ENCODE data around the gene ANKRD63.

Gene ANKRD63

DNA sequence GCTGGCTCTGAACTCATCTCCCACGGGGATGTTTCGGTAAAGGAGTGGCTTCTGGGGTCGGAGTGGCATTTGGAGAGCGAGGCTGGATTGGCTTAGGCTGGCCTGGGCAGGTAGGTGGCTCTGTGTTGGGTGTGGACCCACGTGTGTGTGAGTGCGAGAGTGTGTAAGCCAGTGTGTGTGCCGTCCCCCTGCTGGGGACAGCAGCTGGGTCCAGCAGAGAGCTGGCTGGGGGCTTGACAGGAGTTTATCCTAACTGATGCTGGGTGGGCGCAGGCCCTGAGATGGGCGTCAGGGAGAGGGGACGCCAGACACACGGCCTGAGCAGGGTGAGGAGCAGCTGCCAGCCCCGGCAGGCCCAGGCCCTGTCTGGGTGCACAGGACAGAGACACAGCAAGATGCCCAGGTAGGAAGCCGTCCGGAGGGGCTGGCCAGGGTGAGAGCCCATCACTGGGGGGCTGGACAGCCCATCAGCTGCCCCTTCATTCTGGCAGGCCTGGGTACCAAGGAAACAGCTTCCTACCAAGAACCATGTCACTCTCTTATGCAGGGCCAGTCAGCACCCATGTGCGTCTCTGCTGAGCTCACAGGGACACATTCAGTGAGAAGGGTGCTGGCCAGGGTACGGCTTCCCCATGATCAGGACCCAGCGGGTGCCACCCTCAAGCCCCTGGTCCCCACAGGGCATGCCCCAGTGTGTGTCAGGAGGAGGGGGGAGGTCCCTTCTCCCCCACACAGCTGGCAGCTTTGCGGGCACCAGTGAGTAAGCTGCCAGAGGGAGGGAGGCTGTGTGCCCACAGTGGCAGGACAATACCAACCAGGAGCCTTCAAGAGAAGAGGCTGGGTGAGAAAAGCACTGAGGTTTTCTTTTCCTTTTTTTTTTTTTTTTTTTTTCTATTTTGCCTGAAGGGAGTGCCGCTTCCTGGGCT, 42.9 kb downstream of the ANKRD63 start:
- Histone ChIP-seq H3K4me1 (ENCODE audit: insufficient read depth, poor library complexity, severe bottlenecking) (peaks cover 46% of the 10 kb centered on the region), H3K27me3 (ENCODE audit: insufficient read depth, poor library complexity, severe bottlenecking) (no peaks in the 10 kb centered on the region), H3K27ac (ENCODE audit: poor library complexity, severe bottlenecking) (peak overlapping the region; percentile 91), H3K9me3 (ENCODE audit: severe bottlenecking) (no peaks in the 10 kb centered on the region), H3K36me3 (ENCODE audit: low read depth) (no peaks in the 10 kb centered on the region), H3K4me3 (ENCODE audit: severe bottlenecking) (peak overlapping the region; percentile 23)
- peak; percentile 30 for ATAC-seq (ENCODE audit: low read depth)
- no peak for DNase-seq (ENCODE audit: low spot score)
- TF ChIP-seq, protein P1, sequence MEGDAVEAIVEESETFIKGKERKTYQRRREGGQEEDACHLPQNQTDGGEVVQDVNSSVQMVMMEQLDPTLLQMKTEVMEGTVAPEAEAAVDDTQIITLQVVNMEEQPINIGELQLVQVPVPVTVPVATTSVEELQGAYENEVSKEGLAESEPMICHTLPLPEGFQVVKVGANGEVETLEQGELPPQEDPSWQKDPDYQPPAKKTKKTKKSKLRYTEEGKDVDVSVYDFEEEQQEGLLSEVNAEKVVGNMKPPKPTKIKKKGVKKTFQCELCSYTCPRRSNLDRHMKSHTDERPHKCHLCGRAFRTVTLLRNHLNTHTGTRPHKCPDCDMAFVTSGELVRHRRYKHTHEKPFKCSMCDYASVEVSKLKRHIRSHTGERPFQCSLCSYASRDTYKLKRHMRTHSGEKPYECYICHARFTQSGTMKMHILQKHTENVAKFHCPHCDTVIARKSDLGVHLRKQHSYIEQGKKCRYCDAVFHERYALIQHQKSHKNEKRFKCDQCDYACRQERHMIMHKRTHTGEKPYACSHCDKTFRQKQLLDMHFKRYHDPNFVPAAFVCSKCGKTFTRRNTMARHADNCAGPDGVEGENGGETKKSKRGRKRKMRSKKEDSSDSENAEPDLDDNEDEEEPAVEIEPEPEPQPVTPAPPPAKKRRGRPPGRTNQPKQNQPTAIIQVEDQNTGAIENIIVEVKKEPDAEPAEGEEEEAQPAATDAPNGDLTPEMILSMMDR (IDR thresholded peaks at IDR 0.05; ENCODE audit: poor library complexity, severe bottlenecking), result no peak

DNA sequence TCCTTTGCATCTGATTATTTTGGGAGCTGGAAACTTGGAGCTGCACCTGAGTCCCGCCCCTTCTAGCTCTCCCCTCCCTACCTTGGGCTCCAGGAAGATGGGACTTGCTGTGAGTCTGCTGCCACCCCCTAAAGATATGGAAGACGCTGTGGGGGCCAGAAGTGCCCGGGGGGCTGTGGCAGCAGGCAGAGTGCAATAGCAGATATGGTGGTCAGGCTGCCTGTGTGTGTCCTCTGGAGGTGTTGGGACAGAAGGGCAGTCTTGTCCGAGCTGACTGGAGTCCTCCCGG, 43.5 kb downstream of the ANKRD63 start:
- no peaks in the 10 kb centered on the region for H3K9me3 ChIP-seq (ENCODE audit: severe bottlenecking)
- H3K36me3 ChIP-seq (ENCODE audit: low read depth), result no peaks in the 10 kb centered on the region
- peak overlapping the region; percentile 13 for H3K4me3 ChIP-seq (ENCODE audit: severe bottlenecking)
- DNase-seq (ENCODE audit: low spot score) (no peak), ATAC-seq (ENCODE audit: low read depth) (peak; percentile 21)
- peak overlapping the region; percentile 91 for H3K27ac ChIP-seq (ENCODE audit: poor library complexity, severe bottlenecking)
- no peaks in the 10 kb centered on the region for H3K27me3 ChIP-seq (ENCODE audit: insufficient read depth, poor library complexity, severe bottlenecking)
- TF ChIP-seq, protein P1 (IDR thresholded peaks at IDR 0.05; ENCODE audit: poor library complexity, severe bottlenecking), result no peak
- peaks cover 46% of the 10 kb centered on the region for H3K4me1 ChIP-seq (ENCODE audit: insufficient read depth, poor library complexity, severe bottlenecking)

DNA sequence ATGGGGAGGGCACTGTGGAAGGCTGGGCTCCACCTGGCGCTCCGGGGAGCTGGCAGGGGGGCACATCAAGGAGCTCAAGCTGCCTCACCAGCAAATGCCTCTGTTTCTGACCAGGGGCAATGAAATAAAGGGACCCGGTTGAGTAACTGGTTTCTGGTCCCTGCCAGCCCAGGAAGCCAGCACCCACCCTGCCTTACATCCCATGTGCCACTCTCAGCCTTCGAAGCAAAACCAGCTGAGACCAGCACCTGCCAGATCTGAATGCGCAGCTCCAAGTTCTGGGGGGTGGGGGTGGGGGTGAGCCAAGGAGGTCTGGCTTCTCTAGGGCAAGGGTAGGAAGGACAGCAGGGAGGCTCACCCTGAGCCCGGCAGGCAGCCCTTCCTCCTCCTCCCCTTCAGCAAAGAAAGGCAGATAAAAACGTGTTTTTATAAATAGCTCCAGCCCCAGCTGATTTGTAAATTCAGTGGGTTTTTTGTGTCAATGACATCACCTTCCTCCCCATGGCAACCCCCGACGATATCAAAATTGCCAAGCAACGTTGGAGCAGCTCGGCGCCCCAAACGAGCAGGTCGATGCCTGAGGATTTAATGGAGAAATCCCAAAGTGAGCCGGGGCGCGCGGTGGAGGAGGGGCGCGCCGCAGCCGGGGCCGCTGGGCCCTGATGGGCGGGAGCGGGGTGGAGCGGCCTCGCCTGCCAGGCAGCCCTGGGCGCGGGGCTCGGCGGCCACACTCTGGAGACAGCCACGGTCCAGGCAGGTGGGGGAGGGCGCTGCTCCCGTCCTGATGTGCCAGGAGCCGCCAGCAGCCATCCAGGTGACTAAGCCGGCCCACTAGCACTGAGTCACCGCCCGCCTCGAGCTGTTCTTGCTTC, 44.1 kb downstream of the ANKRD63 start, which contains the start of gene PAK6:
Gene PAK6, plus strand, starts transcription at position 532 of the 872 bp plus-strand sequence. CDS start 25,723 bp downstream, outside the sequence.
- DNase-seq (ENCODE audit: low spot score) (peak; percentile 99), ATAC-seq (ENCODE audit: low read depth) (peak; percentile 86)
- Histone ChIP-seq H3K4me1 (ENCODE audit: insufficient read depth, poor library complexity, severe bottlenecking) (peaks cover 52% of the 10 kb centered on the region), H3K4me3 (ENCODE audit: severe bottlenecking) (peak within 1 kb of the TSS; percentile 13), H3K27me3 (ENCODE audit: insufficient read depth, poor library complexity, severe bottlenecking) (no peaks in the 10 kb centered on the region), H3K9me3 (ENCODE audit: severe bottlenecking) (no peaks in the 10 kb centered on the region), H3K27ac (ENCODE audit: poor library complexity, severe bottlenecking) (peak within 1 kb of the TSS; percentile 91), H3K36me3 (ENCODE audit: low read depth) (no peaks in the 10 kb centered on the region)
- TF ChIP-seq, protein P1 (IDR thresholded peaks at IDR 0.05; ENCODE audit: poor library complexity, severe bottlenecking), result no peak

DNA sequence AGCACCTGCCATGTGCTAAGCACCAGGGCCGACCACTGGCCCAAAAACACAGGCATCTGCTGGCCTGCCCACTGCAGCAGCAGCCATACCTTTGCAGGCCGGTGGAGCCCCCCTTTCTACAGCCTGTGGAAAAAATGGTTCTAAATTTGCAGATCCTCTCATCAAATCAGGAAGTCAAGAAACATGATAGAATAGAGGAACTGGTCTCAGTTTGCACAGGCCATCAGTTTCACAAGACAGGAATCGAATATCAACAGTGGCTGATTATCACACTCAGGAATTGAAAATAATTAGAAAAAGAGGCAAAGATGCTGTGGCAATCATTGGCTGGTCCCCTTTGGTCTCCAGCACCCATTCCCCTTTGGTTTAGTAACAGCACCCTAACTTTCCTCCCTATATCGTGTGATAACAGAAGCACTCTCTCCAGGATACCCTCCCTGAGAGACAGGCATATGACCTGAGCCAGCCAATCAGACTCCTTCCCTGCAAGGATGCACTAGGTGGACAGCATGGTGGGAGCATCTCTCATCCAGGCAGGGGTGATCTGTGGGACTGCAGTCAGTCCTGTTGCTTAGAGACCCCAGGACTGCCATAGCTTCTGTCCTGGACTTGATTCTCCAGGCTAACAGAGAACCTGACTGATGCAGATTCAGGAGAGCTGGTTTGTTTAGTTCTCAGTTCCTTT, 47.5 kb downstream of the ANKRD63 start:
- Histone ChIP-seq H3K4me3 (ENCODE audit: severe bottlenecking) (no peak overlapping the region), H3K9me3 (ENCODE audit: severe bottlenecking) (no peaks in the 10 kb centered on the region), H3K27ac (ENCODE audit: poor library complexity, severe bottlenecking) (peak overlapping the region; percentile 19), H3K36me3 (ENCODE audit: low read depth) (0 out of 2 replicates have a peak, but pooled peaks cover 9% of the 10 kb centered on the region), H3K4me1 (ENCODE audit: insufficient read depth, poor library complexity, severe bottlenecking) (peaks cover 33% of the 10 kb centered on the region), H3K27me3 (ENCODE audit: insufficient read depth, poor library complexity, severe bottlenecking) (no peaks in the 10 kb centered on the region)
- no peak for DNase-seq (ENCODE audit: low spot score)
- ATAC-seq (ENCODE audit: low read depth), result no peak
- TF ChIP-seq, protein P1 (IDR thresholded peaks at IDR 0.05; ENCODE audit: poor library complexity, severe bottlenecking), result no peak
